Measurements from ENCODE around the gene PLK3. TPM values are rescaled to one million over a fixed set of nuclear protein-coding genes. Genes with fewer than 3 reads are reported as not detected.
"Not testable (repeated sequence)": the region's sequence is repeated elsewhere in the genome, so short reads cannot be mapped to it uniquely, and the experiment has no call there.

The PLK3 gene
- total RNA-seq, 1 donor from 2014 or later: 57.1 TPM

GRCh38 chr1:44821240-44821715, 21.1 kb downstream of the PLK3 start:
- Mint-ChIP-seq H3K4me3 (ENCODE audit: unreplicated experiment) (no peak overlapping the region), H3K27me3 (ENCODE audit: unreplicated experiment) (no peaks in the 10 kb centered on the region), H3K9me3 (ENCODE audit: unreplicated experiment) (no peaks in the 10 kb centered on the region), H3K27ac (ENCODE audit: unreplicated experiment) (peak overlapping the region; percentile 94), H3K4me1 (ENCODE audit: unreplicated experiment) (peaks cover 30% of the 10 kb centered on the region), H3K36me3 (ENCODE audit: unreplicated experiment) (peaks cover 2% of the 10 kb centered on the region)
- TF ChIP-seq, protein P1, sequence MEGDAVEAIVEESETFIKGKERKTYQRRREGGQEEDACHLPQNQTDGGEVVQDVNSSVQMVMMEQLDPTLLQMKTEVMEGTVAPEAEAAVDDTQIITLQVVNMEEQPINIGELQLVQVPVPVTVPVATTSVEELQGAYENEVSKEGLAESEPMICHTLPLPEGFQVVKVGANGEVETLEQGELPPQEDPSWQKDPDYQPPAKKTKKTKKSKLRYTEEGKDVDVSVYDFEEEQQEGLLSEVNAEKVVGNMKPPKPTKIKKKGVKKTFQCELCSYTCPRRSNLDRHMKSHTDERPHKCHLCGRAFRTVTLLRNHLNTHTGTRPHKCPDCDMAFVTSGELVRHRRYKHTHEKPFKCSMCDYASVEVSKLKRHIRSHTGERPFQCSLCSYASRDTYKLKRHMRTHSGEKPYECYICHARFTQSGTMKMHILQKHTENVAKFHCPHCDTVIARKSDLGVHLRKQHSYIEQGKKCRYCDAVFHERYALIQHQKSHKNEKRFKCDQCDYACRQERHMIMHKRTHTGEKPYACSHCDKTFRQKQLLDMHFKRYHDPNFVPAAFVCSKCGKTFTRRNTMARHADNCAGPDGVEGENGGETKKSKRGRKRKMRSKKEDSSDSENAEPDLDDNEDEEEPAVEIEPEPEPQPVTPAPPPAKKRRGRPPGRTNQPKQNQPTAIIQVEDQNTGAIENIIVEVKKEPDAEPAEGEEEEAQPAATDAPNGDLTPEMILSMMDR (IDR thresholded peaks at IDR 0.05): no peak
- DNase-seq (ENCODE audit: extremely low spot score, unreplicated experiment): no peak

- Mint-ChIP-seq H3K36me3 (ENCODE audit: unreplicated experiment) (peaks cover 2% of the 10 kb centered on the region), H3K4me3 (ENCODE audit: unreplicated experiment) (no peak overlapping the region), H3K27me3 (ENCODE audit: unreplicated experiment) (no peaks in the 10 kb centered on the region), H3K9me3 (ENCODE audit: unreplicated experiment) (no peaks in the 10 kb centered on the region), H3K27ac (ENCODE audit: unreplicated experiment) (no peak overlapping the region), H3K4me1 (ENCODE audit: unreplicated experiment) (peaks cover 28% of the 10 kb centered on the region)
- TF ChIP-seq, protein P1 (IDR thresholded peaks at IDR 0.05): no peak
- no peak for DNase-seq (ENCODE audit: extremely low spot score, unreplicated experiment)
These were observed 22.0 kb downstream of the PLK3 start for GRCh38 chr1:44822131-44822701.

- Mint-ChIP-seq H3K9me3 (ENCODE audit: unreplicated experiment) (no peaks in the 10 kb centered on the region), H3K4me1 (ENCODE audit: unreplicated experiment) (peaks cover 22% of the 10 kb centered on the region), H3K36me3 (ENCODE audit: unreplicated experiment) (peaks cover 2% of the 10 kb centered on the region), H3K27ac (ENCODE audit: unreplicated experiment) (no peak overlapping the region), H3K4me3 (ENCODE audit: unreplicated experiment) (no peak overlapping the region), H3K27me3 (ENCODE audit: unreplicated experiment) (no peaks in the 10 kb centered on the region)
- no peak for DNase-seq (ENCODE audit: extremely low spot score, unreplicated experiment)
- TF ChIP-seq, protein P1 (IDR thresholded peaks at IDR 0.05): no peak
These were observed 22.8 kb downstream of the PLK3 start for GRCh38 chr1:44822981-44823451.

GRCh38 chr1:44824392-44824791, 24.2 kb downstream of the PLK3 start:
- H3K27ac Mint-ChIP-seq (ENCODE audit: unreplicated experiment); H3K36me3 Mint-ChIP-seq (ENCODE audit: unreplicated experiment); H3K4me1 Mint-ChIP-seq (ENCODE audit: unreplicated experiment); H3K9me3 Mint-ChIP-seq (ENCODE audit: unreplicated experiment); DNase-seq (ENCODE audit: extremely low spot score, unreplicated experiment); H3K4me3 Mint-ChIP-seq (ENCODE audit: unreplicated experiment); H3K27me3 Mint-ChIP-seq (ENCODE audit: unreplicated experiment): not testable (repeated sequence)

GRCh38 chr1:44826375-44827196, 26.4 kb downstream of the PLK3 start:
- no peaks in the 10 kb centered on the region for H3K27me3 Mint-ChIP-seq (ENCODE audit: unreplicated experiment)
- no peaks in the 10 kb centered on the region for H3K4me1 Mint-ChIP-seq (ENCODE audit: unreplicated experiment)
- TF ChIP-seq, protein P1 (IDR thresholded peaks at IDR 0.05): no peak
- H3K36me3 Mint-ChIP-seq (ENCODE audit: unreplicated experiment): no peaks in the 10 kb centered on the region
- DNase-seq (ENCODE audit: extremely low spot score, unreplicated experiment): no peak
- H3K9me3 Mint-ChIP-seq (ENCODE audit: unreplicated experiment): no peaks in the 10 kb centered on the region
- no peak overlapping the region for H3K27ac Mint-ChIP-seq (ENCODE audit: unreplicated experiment)
- H3K4me3 Mint-ChIP-seq (ENCODE audit: unreplicated experiment): no peak overlapping the region

All from osteocyte (in vitro differentiated cells).